Measurements from ENCODE around the gene EAPP. TPM values are rescaled to one million over a fixed set of nuclear protein-coding genes. Genes with fewer than 3 reads are reported as not detected.

The EAPP gene
- total RNA-seq, 4 donors from 2014 or later = 55.2 to 63.3 (median 60.2) TPM

GRCh38 chr14:34498684-34499412 is 40.7 kb downstream of the EAPP start:
- TF ChIP-seq POLR2A (IDR thresholded peaks at IDR 0.05) = no peak
- TF ChIP-seq CTCF (IDR thresholded peaks at IDR 0.05) = no peak
- intact Hi-C loops (cut with DNase I; ENCODE audit: low total_unique reads) = loop anchor here (5.0 kb wide), 1 partner anchor 167 kb away; no protein-coding TSS in a partner anchor
- H3K4me3 ChIP-seq (ENCODE audit: low read depth, poor library complexity, severe bottlenecking) = no peak overlapping the region
- WGBS, 2 donors = 84% methylated on average over 6 of the region's 6 CpGs
- DNase-seq (ENCODE audit: low spot score in 2 of 2) = no peak

GRCh38 chr14:34496679-34497513 is 42.6 kb downstream of the EAPP start:
- WGBS, 2 donors = 15 to 21% methylated on average over 14 of the region's 14 CpGs
- TF ChIP-seq CTCF (IDR thresholded peaks at IDR 0.05) = no peak
- no peak for TF ChIP-seq POLR2A (IDR thresholded peaks at IDR 0.05)
- H3K4me3 ChIP-seq (ENCODE audit: low read depth, poor library complexity, severe bottlenecking) = no peak overlapping the region
- intact Hi-C loops (cut with DNase I; ENCODE audit: low total_unique reads) = loop anchor here (5.0 kb wide), 1 partner anchor 165 kb away; no protein-coding TSS in a partner anchor
- peak; percentile 82 to 92 for DNase-seq (ENCODE audit: low spot score in 2 of 2)

GRCh38 chr14:34496007-34496678 is 43.4 kb downstream of the EAPP start:
- no peak overlapping the region for H3K4me3 ChIP-seq (ENCODE audit: low read depth, poor library complexity, severe bottlenecking)
- TF ChIP-seq CTCF (IDR thresholded peaks at IDR 0.05) = no peak
- no peak for TF ChIP-seq POLR2A (IDR thresholded peaks at IDR 0.05)
- peak in 1 of 2 donors; percentile 25 for DNase-seq (ENCODE audit: low spot score in 2 of 2)
- WGBS, 2 donors = 56 to 74% methylated on average over 11 of the region's 11 CpGs
- intact Hi-C loops (cut with DNase I; ENCODE audit: low total_unique reads) = loop anchor here (5.0 kb wide), 1 partner anchor 164 kb away; no protein-coding TSS in a partner anchor

- 14 to 18% methylated on average over 1 of the region's 1 CpG for WGBS, 2 donors
- no peak for DNase-seq (ENCODE audit: low spot score in 2 of 2)
- H3K4me3 ChIP-seq (ENCODE audit: low read depth, poor library complexity, severe bottlenecking) = no peak overlapping the region
- TF ChIP-seq POLR2A (IDR thresholded peaks at IDR 0.05) (no peak), CTCF (IDR thresholded peaks at IDR 0.05) (no peak)
- intact Hi-C loops (cut with DNase I; ENCODE audit: low total_unique reads) = no loop called here
Observed at GRCh38 chr14:34489324-34489723, 50.2 kb downstream of the EAPP start.

GRCh38 chr14:34488528-34488927 is 51.0 kb downstream of the EAPP start:
- DNase-seq (ENCODE audit: low spot score in 2 of 2) = no peak

More at GRCh38 chr14:34488528-34488927, 51.0 kb downstream of the EAPP start:
- H3K4me3 ChIP-seq (ENCODE audit: low read depth, poor library complexity, severe bottlenecking) = no peak overlapping the region
- TF ChIP-seq CTCF (IDR thresholded peaks at IDR 0.05) (no peak), POLR2A (IDR thresholded peaks at IDR 0.05) (no peak)
- intact Hi-C loops (cut with DNase I; ENCODE audit: low total_unique reads) = no loop called here
- WGBS, 2 donors = 98 to 99% methylated on average over 7 of the region's 7 CpGs
